ENCODE measurements around the gene LEFTY1.

LEFTY1 gene

DNA sequence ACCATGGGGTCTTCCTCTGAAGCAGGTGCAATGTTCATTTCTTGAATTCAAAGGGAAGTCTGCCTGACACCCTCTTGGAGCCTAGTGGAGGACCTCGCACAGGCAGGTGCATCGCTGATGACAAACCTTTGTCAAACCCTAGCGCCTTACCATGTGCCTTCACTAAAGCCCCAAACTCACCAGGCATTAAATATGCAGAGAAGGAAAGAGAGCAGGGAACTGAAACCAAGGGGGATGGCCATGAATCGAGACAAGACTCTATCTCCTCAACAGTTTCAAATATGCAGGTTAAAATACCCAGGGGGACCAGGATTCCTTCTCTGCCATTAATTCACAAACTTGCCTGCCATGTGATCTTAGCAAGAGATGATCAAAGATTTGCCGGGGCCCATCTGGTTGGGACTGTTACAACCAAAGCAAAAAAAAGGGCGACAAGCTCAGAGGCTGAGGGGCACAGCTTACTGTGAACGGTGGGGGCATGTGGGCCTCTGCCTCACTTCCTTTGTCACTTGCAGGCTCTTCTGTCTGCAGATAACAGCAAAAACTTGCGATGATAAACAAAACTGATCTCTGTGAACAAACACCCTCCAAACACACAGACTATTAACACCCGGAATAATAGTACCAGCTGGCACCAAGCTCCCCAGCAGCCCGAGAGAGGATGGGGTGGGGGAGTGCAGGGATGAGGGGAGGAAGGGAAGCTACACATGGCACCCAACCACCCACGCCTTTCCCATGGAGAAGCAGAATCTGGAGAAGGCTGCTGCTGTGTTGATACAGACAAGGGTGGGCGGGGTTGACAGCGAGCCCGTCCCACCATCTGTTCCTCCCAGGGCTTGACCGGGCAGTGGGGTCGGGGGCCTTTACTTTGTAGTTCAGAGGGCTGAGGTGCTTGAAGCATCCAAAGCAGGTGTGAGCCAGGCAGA is 40.7 kb downstream of the LEFTY1 start:
- Histone ChIP-seq H3K4me1 (peaks cover 0 to 9% (median 6%) of the 10 kb centered on the region in 4 donors), H3K9me3 (no peaks in the 10 kb centered on the region), H3K27me3 (no peaks in the 10 kb centered on the region), H3K36me3 (peaks cover 11 to 100% (median 50%) of the 10 kb centered on the region in 3 donors), H3K27ac (no peak overlapping the region), H3K4me3 (no peak overlapping the region)
- TF ChIP-seq, protein P1, sequence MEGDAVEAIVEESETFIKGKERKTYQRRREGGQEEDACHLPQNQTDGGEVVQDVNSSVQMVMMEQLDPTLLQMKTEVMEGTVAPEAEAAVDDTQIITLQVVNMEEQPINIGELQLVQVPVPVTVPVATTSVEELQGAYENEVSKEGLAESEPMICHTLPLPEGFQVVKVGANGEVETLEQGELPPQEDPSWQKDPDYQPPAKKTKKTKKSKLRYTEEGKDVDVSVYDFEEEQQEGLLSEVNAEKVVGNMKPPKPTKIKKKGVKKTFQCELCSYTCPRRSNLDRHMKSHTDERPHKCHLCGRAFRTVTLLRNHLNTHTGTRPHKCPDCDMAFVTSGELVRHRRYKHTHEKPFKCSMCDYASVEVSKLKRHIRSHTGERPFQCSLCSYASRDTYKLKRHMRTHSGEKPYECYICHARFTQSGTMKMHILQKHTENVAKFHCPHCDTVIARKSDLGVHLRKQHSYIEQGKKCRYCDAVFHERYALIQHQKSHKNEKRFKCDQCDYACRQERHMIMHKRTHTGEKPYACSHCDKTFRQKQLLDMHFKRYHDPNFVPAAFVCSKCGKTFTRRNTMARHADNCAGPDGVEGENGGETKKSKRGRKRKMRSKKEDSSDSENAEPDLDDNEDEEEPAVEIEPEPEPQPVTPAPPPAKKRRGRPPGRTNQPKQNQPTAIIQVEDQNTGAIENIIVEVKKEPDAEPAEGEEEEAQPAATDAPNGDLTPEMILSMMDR (IDR thresholded peaks at IDR 0.05), result no peak
- DNase-seq, result no peak
- intact Hi-C loops (cut with DNase I; ENCODE audit: low total_unique reads), result loop anchor here (5.0 to 10.0 kb wide), 3 partner anchors 71 to 376 kb away; partner anchors contain the start of genes ENAH and SRP9

DNA sequence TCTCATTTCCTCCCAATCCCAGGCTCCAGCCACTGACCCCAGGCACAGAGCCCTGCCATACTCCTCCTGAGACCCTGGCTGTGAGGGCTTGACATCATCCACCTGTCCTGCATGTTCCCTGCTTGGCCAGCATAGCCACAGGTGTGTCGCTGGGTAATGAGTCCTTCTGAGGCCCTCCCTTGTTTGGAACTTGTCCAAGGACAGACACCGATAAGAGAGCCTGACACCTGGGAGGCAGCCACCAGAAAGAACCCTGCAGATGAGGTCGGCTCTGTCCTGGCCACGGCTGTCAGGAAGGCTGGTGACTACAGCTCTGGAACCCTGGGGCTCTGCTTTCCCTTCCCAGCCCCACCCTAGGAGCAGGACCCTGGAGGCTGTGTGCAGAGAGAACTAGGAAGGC is 41.3 kb downstream of the LEFTY1 start:
- Histone ChIP-seq H3K27ac (no peak overlapping the region), H3K36me3 (peaks cover 9 to 100% (median 43%) of the 10 kb centered on the region in 3 donors)

DNA sequence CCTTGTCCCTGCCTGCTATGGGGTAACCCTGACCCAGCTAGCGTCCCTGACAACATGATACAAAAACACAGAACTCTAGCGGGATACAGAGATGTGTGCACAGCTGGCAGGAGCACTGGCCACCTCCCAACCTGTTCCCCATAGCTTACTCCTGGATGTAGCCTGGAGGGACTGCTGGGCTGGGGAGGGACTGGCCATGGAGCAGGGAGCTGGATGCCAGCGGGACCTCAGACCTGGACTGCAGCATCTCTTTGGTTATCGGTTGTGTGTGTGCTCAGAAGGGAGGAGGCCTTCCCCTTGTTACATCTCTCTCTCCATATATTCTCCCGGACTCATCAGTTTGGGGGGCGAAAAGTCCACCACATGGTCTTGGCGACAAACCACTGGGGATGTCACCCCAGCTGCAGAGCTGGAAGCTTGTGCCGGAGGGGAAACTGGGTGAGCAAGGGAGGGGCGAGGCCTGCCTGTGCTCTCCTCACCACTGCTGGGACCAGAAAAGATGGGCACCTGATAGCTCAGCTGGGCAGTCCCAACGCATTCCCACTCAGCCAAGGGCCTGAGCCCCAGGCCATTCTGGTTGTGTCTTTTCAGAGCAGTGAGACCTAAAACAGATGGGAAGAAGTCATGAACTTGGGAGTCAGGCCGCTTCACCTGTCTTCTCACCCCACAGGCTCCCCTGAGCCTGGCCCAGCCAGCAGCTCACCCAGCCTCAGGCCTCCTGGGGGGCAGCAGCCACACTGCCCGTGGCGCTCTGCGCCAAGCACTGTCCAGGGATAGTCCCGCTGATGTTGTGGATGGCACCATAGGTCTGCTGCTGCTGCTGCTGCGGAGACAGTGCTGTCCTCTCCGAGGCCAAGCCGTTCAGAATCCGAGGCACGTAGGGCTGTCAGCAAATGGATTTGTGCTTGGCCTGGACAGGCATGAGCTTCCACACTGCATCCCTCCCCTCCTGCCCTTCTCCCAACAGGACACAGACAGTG is 42.3 kb downstream of the LEFTY1 start:
- DNase-seq, result no peak
- H3K27ac ChIP-seq, result peak overlapping the region in 1 of 2 donors; percentile 11
- intact Hi-C loops (cut with DNase I; ENCODE audit: low total_unique reads), result loop anchor here (5.0 to 10.0 kb wide), 3 partner anchors 69 to 374 kb away; partner anchors contain the start of genes ENAH and SRP9

More for the DNA sequence above, 41.3 kb downstream of the LEFTY1 start:
- no peaks in the 10 kb centered on the region for H3K27me3 ChIP-seq
- TF ChIP-seq, protein P1 (IDR thresholded peaks at IDR 0.05), result no peak
- peaks cover 0 to 9% (median 6%) of the 10 kb centered on the region in 4 donors for H3K4me1 ChIP-seq
- H3K9me3 ChIP-seq, result no peaks in the 10 kb centered on the region
- H3K4me3 ChIP-seq, result no peak overlapping the region
- intact Hi-C loops (cut with DNase I; ENCODE audit: low total_unique reads), result loop anchor here (5.0 to 10.0 kb wide), 3 partner anchors 70 to 375 kb away; partner anchors contain the start of genes ENAH and SRP9
- no peak for DNase-seq

DNA sequence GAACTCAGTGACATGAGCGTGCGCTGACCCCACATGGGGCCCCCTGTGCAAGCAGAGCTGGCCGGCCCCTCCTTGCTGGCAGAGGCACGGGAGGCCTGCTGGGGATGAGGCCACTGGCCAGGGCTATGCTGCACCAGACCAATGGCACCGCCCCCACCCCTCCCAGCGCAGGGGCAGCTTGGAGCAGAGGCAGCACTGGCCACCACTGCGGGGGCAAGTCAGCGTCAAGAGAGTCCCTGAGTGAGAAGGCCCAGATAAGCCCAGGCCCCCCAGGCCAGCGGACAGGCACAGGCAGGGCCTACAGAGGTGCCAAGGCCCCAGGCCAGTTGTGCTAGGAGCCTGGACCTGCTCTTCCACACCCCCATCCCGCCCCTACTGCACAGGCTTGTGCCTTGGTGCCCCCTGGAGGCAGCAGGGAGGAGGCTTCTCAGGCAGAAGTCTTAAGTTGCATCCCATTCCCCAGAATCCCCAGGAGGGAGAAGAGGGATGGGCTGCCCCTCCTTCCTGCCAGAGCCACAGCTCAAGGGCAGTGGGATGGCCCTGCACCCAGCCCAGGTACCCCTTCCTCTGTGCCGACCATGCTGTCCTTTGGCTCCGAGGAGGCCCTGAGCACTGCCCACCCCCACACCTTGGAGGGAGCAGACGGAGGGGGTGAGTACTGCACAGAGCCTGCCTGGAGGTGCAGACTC is 43.2 kb downstream of the LEFTY1 start:
- TF ChIP-seq, protein P1 (IDR thresholded peaks at IDR 0.05), result peak; percentile 83 to 85
- peaks cover 0 to 9% (median 6%) of the 10 kb centered on the region in 4 donors for H3K4me1 ChIP-seq
- no peak overlapping the region for H3K4me3 ChIP-seq
- H3K9me3 ChIP-seq, result no peaks in the 10 kb centered on the region
- peak; percentile 82 to 92 for DNase-seq
- peaks cover 0 to 88% (median 34%) of the 10 kb centered on the region in 3 donors for H3K36me3 ChIP-seq
- intact Hi-C loops (cut with DNase I; ENCODE audit: low total_unique reads), result loop anchor here (5.0 to 10.0 kb wide), 3 partner anchors 68 to 373 kb away; partner anchors contain the start of genes ENAH and SRP9
- peak overlapping the region; percentile 11 to 54 for H3K27ac ChIP-seq
- no peaks in the 10 kb centered on the region for H3K27me3 ChIP-seq

More for the DNA sequence above, 42.3 kb downstream of the LEFTY1 start:
- TF ChIP-seq, protein P1 (IDR thresholded peaks at IDR 0.05), result no peak
- Histone ChIP-seq H3K4me1 (peaks cover 0 to 9% (median 6%) of the 10 kb centered on the region in 4 donors), H3K9me3 (no peaks in the 10 kb centered on the region), H3K36me3 (peaks cover 7 to 97% (median 34%) of the 10 kb centered on the region in 3 donors), H3K4me3 (no peak overlapping the region), H3K27me3 (no peaks in the 10 kb centered on the region)
